H9 (cell line): ENCODE measurements around the gene STARD9. TPM values are rescaled to one million over a fixed set of nuclear protein-coding genes. Genes with fewer than 3 reads are reported as not detected.
A peak's percentile ranks its signal among the peaks of the same experiment; 100 is the strongest.

Experiments used
- DNase-seq: peaks from one replicate; pipeline ENCODE4 v3.0.0-alpha.2; 2017
- H2AFZ ChIP-seq: one replicate; pipeline ENCODE4 v1.6.1; 2013; ENCODE audit warnings: mild to moderate bottlenecking, low read length, control low read depth, moderate library complexity
- H2AK5ac ChIP-seq: 2 replicates; pipeline ENCODE4 v1.6.1; 2013; ENCODE audit warnings: low read length, control low read depth, mixed read lengths; ENCODE audit not compliant: insufficient read length
- H2BK120ac ChIP-seq: one replicate; pipeline ENCODE4 v1.6.1; 2013; ENCODE audit warnings: low read depth, mild to moderate bottlenecking, low read length, control low read depth, inconsistent platforms; ENCODE audit not compliant: poor library complexity, severe bottlenecking
- H2BK12ac ChIP-seq: 2 replicates; pipeline ENCODE4 v1.6.1; 2013; ENCODE audit warnings: low read length, control low read depth, mixed read lengths, low read depth; ENCODE audit not compliant: insufficient read length
- H2BK15ac ChIP-seq: 2 replicates; pipeline ENCODE4 v1.6.1; 2013; ENCODE audit warnings: low read depth, low read length, control low read depth
- H2BK20ac ChIP-seq: one replicate; pipeline ENCODE4 v1.6.1; 2013; ENCODE audit warnings: low read depth, mild to moderate bottlenecking, low read length, control low read depth, inconsistent platforms; ENCODE audit not compliant: poor library complexity, severe bottlenecking
- H2BK5ac ChIP-seq: 2 replicates; pipeline ENCODE4 v1.6.1; 2013; ENCODE audit warnings: low read length, control low read depth, mixed read lengths; ENCODE audit not compliant: insufficient read length
- H3K14ac ChIP-seq: 2 replicates; pipeline ENCODE4 v1.6.1; 2013; ENCODE audit warnings: low read length, control low read depth; ENCODE audit not compliant: insufficient read depth
- H3K18ac ChIP-seq: 2 replicates; pipeline ENCODE4 v1.6.1; 2013; ENCODE audit warnings: low read depth, mild to moderate bottlenecking, mixed read lengths, low read length, control low read depth; ENCODE audit not compliant: insufficient read length
- H3K23ac ChIP-seq: 2 replicates; pipeline ENCODE4 v1.6.1; 2013; ENCODE audit warnings: low read length, control low read depth, mixed read lengths, low read depth; ENCODE audit not compliant: insufficient read length
- H3K23me2 ChIP-seq: 2 replicates; pipeline ENCODE4 v1.6.1; 2013; ENCODE audit warnings: low read depth, mild to moderate bottlenecking, mixed read lengths, low read length, control low read depth; ENCODE audit not compliant: insufficient read length, poor library complexity, severe bottlenecking
- H3K27ac ChIP-seq: 2 replicates; pipeline ENCODE4 v1.5.1; 2013; ENCODE audit warnings: low read length, control low read depth, mixed read lengths, low read depth; ENCODE audit not compliant: insufficient read length
- H3K27me3 ChIP-seq: 2 replicates; pipeline ENCODE4 v1.6.1; 2013; ENCODE audit warnings: low read length, control low read depth, inconsistent platforms; ENCODE audit not compliant: insufficient read depth
- H3K4ac ChIP-seq: 2 replicates; pipeline ENCODE4 v1.6.1; 2013; ENCODE audit warnings: low read depth, mild to moderate bottlenecking, control low read depth, inconsistent platforms, low read length, moderate library complexity
- H3K4me1 ChIP-seq: 2 replicates; pipeline ENCODE4 v1.6.1; 2013; ENCODE audit warnings: low read length, control low read depth, inconsistent platforms; ENCODE audit not compliant: insufficient read depth
- H3K4me2 ChIP-seq: 2 replicates; pipeline ENCODE4 v1.6.1; 2013; ENCODE audit warnings: low read length, control low read depth, mixed read lengths; ENCODE audit not compliant: insufficient read length, insufficient read depth
- H3K56ac ChIP-seq: 2 replicates; pipeline ENCODE4 v1.6.1; 2013; ENCODE audit warnings: low read depth, mild to moderate bottlenecking, mixed read lengths, low read length, control low read depth; ENCODE audit not compliant: insufficient read length
- H3K79me1 ChIP-seq: 2 replicates; pipeline ENCODE4 v1.6.1; 2013; ENCODE audit warnings: low read depth, mild to moderate bottlenecking, moderate library complexity, low read length, control low read depth, inconsistent platforms; ENCODE audit not compliant: insufficient read depth, poor library complexity, severe bottlenecking
- H3K79me2 ChIP-seq: 2 replicates; pipeline ENCODE4 v1.6.1; 2013; ENCODE audit warnings: low read length, control low read depth, inconsistent platforms; ENCODE audit not compliant: insufficient read depth
- H3K9ac ChIP-seq: 2 replicates; pipeline ENCODE4 v1.6.1; 2013; ENCODE audit warnings: low read length, control low read depth, mixed read lengths; ENCODE audit not compliant: insufficient read length; ENCODE audit errors: extremely low read depth
- H3K9me3 ChIP-seq: one replicate; pipeline ENCODE4 v1.6.1; 2013; ENCODE audit warnings: low read depth, low read length, inconsistent platforms; ENCODE audit not compliant: control insufficient read depth
- H3T11ph ChIP-seq: one replicate; pipeline ENCODE4 v1.6.1; 2013; ENCODE audit warnings: mild to moderate bottlenecking, low read length, control low read depth, inconsistent platforms
- H4K20me1 ChIP-seq: one replicate; pipeline ENCODE4 v1.6.1; 2013; ENCODE audit not compliant: control insufficient read depth, insufficient read length, insufficient read depth
- H4K5ac ChIP-seq: 2 replicates; pipeline ENCODE4 v1.6.1; 2013; ENCODE audit warnings: low read depth, mild to moderate bottlenecking, mixed read lengths, low read length, control low read depth; ENCODE audit not compliant: insufficient read length
- H4K8ac ChIP-seq: replicated peaks from 2 replicates; pipeline ENCODE4 v1.6.1; 2013; ENCODE audit warnings: low read length, control low read depth, mixed read lengths, low read depth; ENCODE audit not compliant: insufficient read length
- H4K91ac ChIP-seq: 2 replicates; pipeline ENCODE4 v1.6.1; 2013; ENCODE audit warnings: low read depth, mild to moderate bottlenecking, moderate library complexity, mixed read lengths, low read length, control low read depth; ENCODE audit not compliant: insufficient read length
- H3K27ac Mint-ChIP-seq, 3 experiments: 2 replicates in 2 of 3; 3 replicates in 1 of 3; pipeline ENCODE4 v1.8.0; 2020 to 2021; ENCODE audit warnings: mixed read lengths in 3 of 3, mild to moderate bottlenecking in 1 of 3, moderate library complexity in 1 of 3
- H3K27me3 Mint-ChIP-seq: 2 replicates; pipeline ENCODE4 v1.8.0; 2021; ENCODE audit warnings: low read depth, mild to moderate bottlenecking, moderate library complexity, mixed read lengths
- H3K36me3 Mint-ChIP-seq, 3 experiments: 2 replicates in 2 of 3; 3 replicates in 1 of 3; pipeline ENCODE4 v1.8.0; 2020 to 2021; ENCODE audit warnings: low read depth in 3 of 3, mixed read lengths in 3 of 3; ENCODE audit not compliant: insufficient read depth in 1 of 3
- H3K4me1 Mint-ChIP-seq, 2 experiments: 2 replicates each; pipeline ENCODE4 v1.8.0; 2020; ENCODE audit warnings: mixed read lengths in 2 of 2
- H3K4me3 Mint-ChIP-seq, 2 experiments: 2 replicates in 1 of 2; 3 replicates in 1 of 2; pipeline ENCODE4 v1.8.0; 2020 to 2021; ENCODE audit warnings: mild to moderate bottlenecking in 2 of 2, mixed read lengths in 2 of 2, moderate library complexity in 1 of 2
- H3K9me3 Mint-ChIP-seq, 2 experiments: 2 replicates in 1 of 2; 3 replicates in 1 of 2; pipeline ENCODE4 v1.8.0; 2020; ENCODE audit warnings: mild to moderate bottlenecking in 2 of 2, mixed read lengths in 2 of 2, moderate library complexity in 1 of 2
- whole genome bisulfite sequencing: extraction: QIAGEN DNeasy Blood & Tissue Kit; methylation state at CpG from one replicate; pipeline ENCODE4 v1.1.7; 2013; ENCODE audit warnings: missing lambda C conversion rate, low lambda C conversion rate, mixed read lengths; ENCODE audit not compliant: insufficient read length; ENCODE audit errors: extremely low coverage; 5-methylcytosine and 5-hydroxymethylcytosine counted together
- total RNA-seq: library from RNA; stranded (reverse); gene quantifications from 2 replicates; pipeline ENCODE4 v1.2.1, GENCODE V29; 2021
- TF ChIP-seq, protein P1 (sequence below): fragments of 200-600 bp; sonication (generic); conservative IDR thresholded peaks from 3 replicates; pipeline ENCODE4 v1.8.0; 2021; ENCODE audit warnings: antibody characterized with exemption, mild to moderate bottlenecking

The STARD9 gene
- total RNA-seq, 1 experiment from 2014 or later = 6.9 TPM

DNA sequence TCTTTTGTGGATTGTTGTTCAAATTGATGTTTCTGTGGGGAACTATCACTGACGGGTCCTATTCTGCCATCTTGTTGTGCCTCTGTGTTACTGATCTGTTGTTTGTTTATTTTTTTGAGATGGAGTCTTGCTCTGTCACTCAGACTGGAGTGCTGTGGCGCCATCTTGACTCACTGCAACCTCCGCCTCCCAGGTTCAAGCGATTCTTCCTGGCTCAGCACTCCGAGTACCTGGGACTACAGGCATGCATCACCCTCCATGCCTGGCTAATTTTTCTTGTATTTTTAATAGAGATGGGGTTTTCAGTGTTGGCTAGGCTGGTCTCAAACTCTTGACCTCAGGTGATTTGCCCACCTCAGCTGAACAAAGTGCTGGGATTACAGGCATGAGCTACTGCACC is 129.9 kb downstream of the STARD9 start:
- Histone ChIP-seq H4K5ac (no peak overlapping the region), H3K4me2 (no peak overlapping the region), H2BK5ac (no peak overlapping the region), H3K9ac (no peak overlapping the region), H3K23ac (no peak overlapping the region), H3K14ac (no peak overlapping the region), H3K27me3 (no peaks in the 10 kb centered on the region), H2BK120ac (no peak overlapping the region), H2BK20ac (no peak overlapping the region), H4K20me1 (no peaks in the 10 kb centered on the region), H3K79me2 (no peaks in the 10 kb centered on the region), H3K23me2 (no peaks in the 10 kb centered on the region), H3T11ph (no peak overlapping the region), H3K56ac (no peak overlapping the region), H2AFZ (no peak overlapping the region), H2BK12ac (no peak overlapping the region), H2BK15ac (no peak overlapping the region), H3K79me1 (no peaks in the 10 kb centered on the region), H2AK5ac (no peak overlapping the region), H3K4me1 (no peaks in the 10 kb centered on the region), H3K9me3 (no peaks in the 10 kb centered on the region), H3K27ac (no peak overlapping the region), H3K4ac (no peak overlapping the region), H4K8ac (no peak overlapping the region), H3K18ac (no peak overlapping the region), H4K91ac (no peak overlapping the region)
- H3K4me1 Mint-ChIP-seq = no peaks in the 10 kb centered on the region
- no peaks in the 10 kb centered on the region for H3K9me3 Mint-ChIP-seq
- TF ChIP-seq, protein P1, sequence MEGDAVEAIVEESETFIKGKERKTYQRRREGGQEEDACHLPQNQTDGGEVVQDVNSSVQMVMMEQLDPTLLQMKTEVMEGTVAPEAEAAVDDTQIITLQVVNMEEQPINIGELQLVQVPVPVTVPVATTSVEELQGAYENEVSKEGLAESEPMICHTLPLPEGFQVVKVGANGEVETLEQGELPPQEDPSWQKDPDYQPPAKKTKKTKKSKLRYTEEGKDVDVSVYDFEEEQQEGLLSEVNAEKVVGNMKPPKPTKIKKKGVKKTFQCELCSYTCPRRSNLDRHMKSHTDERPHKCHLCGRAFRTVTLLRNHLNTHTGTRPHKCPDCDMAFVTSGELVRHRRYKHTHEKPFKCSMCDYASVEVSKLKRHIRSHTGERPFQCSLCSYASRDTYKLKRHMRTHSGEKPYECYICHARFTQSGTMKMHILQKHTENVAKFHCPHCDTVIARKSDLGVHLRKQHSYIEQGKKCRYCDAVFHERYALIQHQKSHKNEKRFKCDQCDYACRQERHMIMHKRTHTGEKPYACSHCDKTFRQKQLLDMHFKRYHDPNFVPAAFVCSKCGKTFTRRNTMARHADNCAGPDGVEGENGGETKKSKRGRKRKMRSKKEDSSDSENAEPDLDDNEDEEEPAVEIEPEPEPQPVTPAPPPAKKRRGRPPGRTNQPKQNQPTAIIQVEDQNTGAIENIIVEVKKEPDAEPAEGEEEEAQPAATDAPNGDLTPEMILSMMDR = no peak
- H3K27me3 Mint-ChIP-seq = no peaks in the 10 kb centered on the region
- no peak overlapping the region for H3K4me3 Mint-ChIP-seq
- H3K27ac Mint-ChIP-seq = peak overlapping the region in 1 of 3 experiments; percentile 72; a peak in 1 of 7 replicates
- WGBS = no CpG with 5 or more reads among the region's 5 CpGs
- DNase-seq = no peak
- H3K36me3 Mint-ChIP-seq = peaks cover 0 to 3% (median 0%) of the 10 kb centered on the region in 3 experiments; a peak in 2 of 7 replicates
